Chondrocyte (in vitro differentiated cells): Measurements from ENCODE around the gene KNTC1. TPM values are rescaled to one million over a fixed set of nuclear protein-coding genes. Genes with fewer than 3 reads are reported as not detected.

ENCODE experiments used
- DNase-seq: peaks from one replicate; pipeline ENCODE4 v3.0.0; 2021; ENCODE audit warnings: mixed read lengths, low spot score
- H3K27ac Mint-ChIP-seq: one replicate; pipeline ENCODE4 v1.8.0; 2021; ENCODE audit warnings: mild to moderate bottlenecking, moderate library complexity, mixed read lengths; ENCODE audit not compliant: unreplicated experiment
- H3K27me3 Mint-ChIP-seq: 2 replicates; pipeline ENCODE4 v1.8.0; 2021; ENCODE audit warnings: low read depth, mixed read lengths
- H3K36me3 Mint-ChIP-seq: 2 replicates; pipeline ENCODE4 v1.8.0; 2021; ENCODE audit warnings: low read depth, mixed read lengths
- H3K4me1 Mint-ChIP-seq: 2 replicates; pipeline ENCODE4 v1.8.0; 2021; ENCODE audit warnings: low read depth, mild to moderate bottlenecking, mixed read lengths
- H3K4me3 Mint-ChIP-seq: one replicate; pipeline ENCODE4 v1.8.0; 2021; ENCODE audit warnings: mild to moderate bottlenecking, moderate library complexity, mixed read lengths; ENCODE audit not compliant: unreplicated experiment
- H3K9me3 Mint-ChIP-seq: 2 replicates; pipeline ENCODE4 v1.8.0; 2021; ENCODE audit warnings: low read depth, mixed read lengths
- total RNA-seq: library from RNA; stranded (reverse); gene quantifications from 3 replicates; pipeline ENCODE4 v1.2.1, GENCODE V29; 2021
- TF ChIP-seq, protein P1 (sequence below): fragments of 200-600 bp; sonication (generic); IDR thresholded peaks from 2 replicates; pipeline ENCODE4 v1.5.0; 2021; ENCODE audit warnings: antibody characterized with exemption, mild to moderate bottlenecking, moderate library complexity

The KNTC1 gene
- total RNA-seq, 1 donor from 2014 or later, result 9.2 TPM

GRCh38 chr12:122519418-122519817, 7.6 kb upstream of the KNTC1 start:
- H3K4me3 Mint-ChIP-seq, result no peak overlapping the region
- TF ChIP-seq, protein P1, sequence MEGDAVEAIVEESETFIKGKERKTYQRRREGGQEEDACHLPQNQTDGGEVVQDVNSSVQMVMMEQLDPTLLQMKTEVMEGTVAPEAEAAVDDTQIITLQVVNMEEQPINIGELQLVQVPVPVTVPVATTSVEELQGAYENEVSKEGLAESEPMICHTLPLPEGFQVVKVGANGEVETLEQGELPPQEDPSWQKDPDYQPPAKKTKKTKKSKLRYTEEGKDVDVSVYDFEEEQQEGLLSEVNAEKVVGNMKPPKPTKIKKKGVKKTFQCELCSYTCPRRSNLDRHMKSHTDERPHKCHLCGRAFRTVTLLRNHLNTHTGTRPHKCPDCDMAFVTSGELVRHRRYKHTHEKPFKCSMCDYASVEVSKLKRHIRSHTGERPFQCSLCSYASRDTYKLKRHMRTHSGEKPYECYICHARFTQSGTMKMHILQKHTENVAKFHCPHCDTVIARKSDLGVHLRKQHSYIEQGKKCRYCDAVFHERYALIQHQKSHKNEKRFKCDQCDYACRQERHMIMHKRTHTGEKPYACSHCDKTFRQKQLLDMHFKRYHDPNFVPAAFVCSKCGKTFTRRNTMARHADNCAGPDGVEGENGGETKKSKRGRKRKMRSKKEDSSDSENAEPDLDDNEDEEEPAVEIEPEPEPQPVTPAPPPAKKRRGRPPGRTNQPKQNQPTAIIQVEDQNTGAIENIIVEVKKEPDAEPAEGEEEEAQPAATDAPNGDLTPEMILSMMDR, result no peak
- H3K27me3 Mint-ChIP-seq, result no peaks in the 10 kb centered on the region
- peaks cover 66% of the 10 kb centered on the region for H3K4me1 Mint-ChIP-seq
- DNase-seq, result no peak
- H3K27ac Mint-ChIP-seq, result peak overlapping the region; percentile 79
- no peaks in the 10 kb centered on the region for H3K9me3 Mint-ChIP-seq
- H3K36me3 Mint-ChIP-seq, result peaks cover 56% of the 10 kb centered on the region

DNA sequence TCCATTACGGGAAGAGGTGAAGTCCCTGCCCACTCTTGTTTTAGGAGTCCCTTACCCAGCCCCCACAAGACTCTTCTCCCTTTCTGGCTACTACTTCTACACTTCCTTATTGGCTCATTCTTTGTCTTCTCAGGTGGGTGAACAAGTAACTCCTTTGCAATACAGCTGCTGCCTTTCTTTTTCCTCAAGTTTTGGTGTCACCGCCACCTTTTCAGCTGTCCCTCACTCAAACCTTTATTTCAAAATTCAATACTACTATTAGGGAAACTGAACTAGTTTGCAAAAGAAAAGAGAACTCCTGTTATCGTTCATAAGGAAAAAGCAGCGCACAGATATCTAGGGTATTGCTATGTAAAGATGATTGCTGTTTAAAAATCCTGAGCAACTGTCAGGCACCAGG, 6.4 kb upstream of the KNTC1 start:
- Mint-ChIP-seq H3K36me3 (peaks cover 52% of the 10 kb centered on the region), H3K27ac (no peak overlapping the region), H3K27me3 (no peaks in the 10 kb centered on the region), H3K4me3 (no peak overlapping the region), H3K4me1 (peaks cover 65% of the 10 kb centered on the region), H3K9me3 (no peaks in the 10 kb centered on the region)
- TF ChIP-seq, protein P1, result no peak
- DNase-seq, result no peak

DNA sequence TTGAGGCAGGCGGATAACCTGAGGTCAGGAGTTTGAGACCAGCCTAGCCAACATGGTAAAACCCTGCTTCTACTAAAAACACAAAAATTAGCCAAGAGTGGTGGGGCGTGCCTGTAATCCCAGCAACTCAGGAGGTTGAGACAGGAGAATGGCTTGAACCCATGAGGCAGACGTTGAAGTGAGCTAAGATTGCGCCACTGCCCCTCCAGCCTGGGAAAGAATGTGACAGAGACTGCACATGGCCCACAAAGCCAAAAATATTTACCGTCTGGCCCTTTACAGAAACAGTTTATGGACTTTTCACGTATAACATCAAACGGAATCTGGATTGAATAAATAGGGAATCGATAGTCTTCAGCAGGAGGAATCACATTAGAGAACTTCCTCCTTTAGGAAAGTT, 3.8 kb upstream of the KNTC1 start:
- Mint-ChIP-seq H3K27me3 (no peaks in the 10 kb centered on the region), H3K9me3 (no peaks in the 10 kb centered on the region), H3K4me3 (peak overlapping the region; percentile 87), H3K36me3 (peaks cover 35% of the 10 kb centered on the region), H3K27ac (peak overlapping the region; percentile 93), H3K4me1 (peaks cover 52% of the 10 kb centered on the region)
- TF ChIP-seq, protein P1, result no peak
- DNase-seq, result no peak

GRCh38 chr12:122523846-122524718, 3.0 kb upstream of the KNTC1 start:
- H3K4me3 Mint-ChIP-seq, result peak overlapping the region; percentile 87
- peak overlapping the region; percentile 93 for H3K27ac Mint-ChIP-seq

DNA sequence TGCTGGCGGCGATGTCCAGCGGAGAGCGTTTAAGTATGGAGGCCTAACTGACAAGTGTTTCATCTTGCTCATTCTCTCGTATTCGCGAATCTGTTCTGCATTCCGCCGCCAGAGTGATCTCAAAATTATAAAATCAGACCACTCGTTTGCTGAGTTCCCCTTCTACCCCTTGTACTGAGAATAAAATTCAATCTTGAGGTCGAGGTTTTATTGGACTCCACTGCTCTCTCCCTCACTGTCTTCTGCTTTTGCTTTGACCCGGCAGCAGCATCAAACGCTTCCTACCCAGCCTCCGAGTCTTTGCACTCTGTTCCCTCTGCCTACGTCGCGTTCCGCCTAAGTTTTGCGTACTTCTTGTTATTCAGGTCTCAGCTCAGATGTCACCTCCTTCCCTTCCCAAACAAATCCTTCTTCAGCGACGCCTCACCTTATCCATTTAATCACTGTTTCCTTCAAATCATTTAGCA, 462 bp downstream of the KNTC1 start:
- Mint-ChIP-seq H3K27me3 (no peaks in the 10 kb centered on the region), H3K36me3 (peaks cover 6% of the 10 kb centered on the region), H3K4me3 (no peak overlapping the region), H3K9me3 (no peaks in the 10 kb centered on the region), H3K4me1 (peaks cover 22% of the 10 kb centered on the region), H3K27ac (no peak overlapping the region)
- no peak for DNase-seq
- TF ChIP-seq, protein P1, result no peak

More at GRCh38 chr12:122523846-122524718, 3.0 kb upstream of the KNTC1 start:
- H3K27me3 Mint-ChIP-seq, result no peaks in the 10 kb centered on the region
- DNase-seq, result no peak
- peaks cover 44% of the 10 kb centered on the region for H3K4me1 Mint-ChIP-seq
- H3K36me3 Mint-ChIP-seq, result peaks cover 28% of the 10 kb centered on the region
- TF ChIP-seq, protein P1, result no peak
- no peaks in the 10 kb centered on the region for H3K9me3 Mint-ChIP-seq
